GM21390 (cell line): ENCODE data around the gene HYOU1.
"Not testable (repeated sequence)": the region's sequence is repeated elsewhere in the genome, so short reads cannot be mapped to it uniquely, and the experiment has no call there.

Experiments
- ATAC-seq: cut with Tn5 transposase; IDR thresholded peaks from one replicate; pipeline ENCODE4 v1.9.1; 2021; ENCODE audit not compliant: unreplicated experiment

The HYOU1 gene

GRCh38 chr11:119057000-119057769, at the start of gene HYOU1:
TSS of gene HYOU1 (minus strand) at chr11:119057205. CDS start at chr11:119056160, 1,045 bp downstream.
- ATAC-seq: peak; percentile 94

- no peak for ATAC-seq
Observed at GRCh38 chr11:119103793-119104192, 46.8 kb upstream of the HYOU1 start.

- ATAC-seq: not testable (repeated sequence)
Observed at GRCh38 chr11:119103161-119103664, 46.2 kb upstream of the HYOU1 start.

- peak; percentile 71 for ATAC-seq
Observed at GRCh38 chr11:119101759-119102423, 44.9 kb upstream of the HYOU1 start, which contains the start of gene DPAGT1. TSS of gene DPAGT1 (minus strand) at chr11:119101853. CDS start at chr11:119101655, 198 bp downstream.

- peak; percentile 24 for ATAC-seq
Observed at GRCh38 chr11:119100994-119101758, 44.2 kb upstream of the HYOU1 start.

- no peak for ATAC-seq
Observed at GRCh38 chr11:119100246-119100970, 43.4 kb upstream of the HYOU1 start.

GRCh38 chr11:119099711-119100110, 42.7 kb upstream of the HYOU1 start:
- ATAC-seq: no peak

GRCh38 chr11:119095066-119095880, 38.3 kb upstream of the HYOU1 start:
- ATAC-seq: peak; percentile 77

GRCh38 chr11:119094816-119095065, 37.7 kb upstream of the HYOU1 start:
- ATAC-seq: peak; percentile 36

- ATAC-seq: peak; percentile 6
Observed at GRCh38 chr11:119093942-119094815, 37.2 kb upstream of the HYOU1 start.

GRCh38 chr11:119092880-119093842, 36.2 kb upstream of the HYOU1 start:
- ATAC-seq: no peak

- no peak for ATAC-seq
Observed at GRCh38 chr11:119091966-119092879, 35.2 kb upstream of the HYOU1 start.

GRCh38 chr11:119091178-119091577, 34.2 kb upstream of the HYOU1 start:
- ATAC-seq: no peak

- no peak for ATAC-seq
Observed at GRCh38 chr11:119089319-119089718, 32.3 kb upstream of the HYOU1 start.

- no peak for ATAC-seq
Observed at GRCh38 chr11:119088406-119088805, 31.4 kb upstream of the HYOU1 start.

- ATAC-seq: no peak
Observed at GRCh38 chr11:119087747-119088241, 30.8 kb upstream of the HYOU1 start.

GRCh38 chr11:119087123-119087522, 30.1 kb upstream of the HYOU1 start:
- no peak for ATAC-seq
